HEK293T (cell line): ENCODE measurements around the gene SLC28A3.

Experiments used
- CTCF ChIA-PET: fragments of 350-600 bp; formaldehyde crosslinking; extraction: SDS; loops from one replicate; lab custom pipeline; 2021; ENCODE audit warnings: antibody characterized with exemption, inconsistent platforms; lab: Yijun Ruan, JAX
- POLR2A ChIA-PET: fragments of 350-600 bp; formaldehyde crosslinking; extraction: SDS; loops from one replicate; lab custom pipeline; 2020; ENCODE audit warnings: antibody characterized with exemption, inconsistent platforms; lab: Yijun Ruan, JAX
- DNase-seq: peaks from one replicate; pipeline ENCODE4 v3.0.0; 2012; ENCODE audit warnings: mixed read lengths; ENCODE audit errors: extremely low spot score
- ARNT ChIP-seq: fragments of 450-650 bp; IDR thresholded peaks from 2 replicates; pipeline ENCODE4 v1.6.1; 2017; ENCODE audit warnings: mild to moderate bottlenecking
- BHLHE40 ChIP-seq: fragments of 450-650 bp; IDR thresholded peaks from 2 replicates; pipeline ENCODE4 v1.6.1; 2016; ENCODE audit warnings: mild to moderate bottlenecking, moderate library complexity, borderline replicate concordance
- CTBP1 ChIP-seq: fragments of 450-650 bp; IDR thresholded peaks from 2 replicates; pipeline ENCODE4 v1.6.1; 2016; ENCODE audit warnings: borderline replicate concordance
- ELF4 ChIP-seq: fragments of 450-650 bp; IDR thresholded peaks from 2 replicates; pipeline ENCODE4 v1.6.1; 2017; ENCODE audit warnings: antibody characterized with exemption
- FOXA1 ChIP-seq: fragments of 450-650 bp; IDR thresholded peaks from 2 replicates; pipeline ENCODE4 v1.6.1; 2016; ENCODE audit warnings: mild to moderate bottlenecking
- FOXK2 ChIP-seq: fragments of 450-650 bp; IDR thresholded peaks from 2 replicates; pipeline ENCODE4 v1.6.1; 2016; ENCODE audit warnings: mild to moderate bottlenecking
- FOXM1 ChIP-seq: fragments of 450-650 bp; IDR thresholded peaks from 2 replicates; pipeline ENCODE4 v1.6.1; 2017; ENCODE audit warnings: mild to moderate bottlenecking, borderline replicate concordance
- HDGF ChIP-seq: fragments of 450-650 bp; IDR thresholded peaks from 2 replicates; pipeline ENCODE4 v1.6.1; 2017; ENCODE audit warnings: antibody characterized with exemption, borderline replicate concordance
- L3MBTL2 ChIP-seq: fragments of 450-650 bp; conservative IDR thresholded peaks from 2 replicates; pipeline ENCODE4 v1.6.1; 2016; ENCODE audit warnings: mild to moderate bottlenecking
- LEF1 ChIP-seq: fragments of 450-650 bp; IDR thresholded peaks from 2 replicates; pipeline ENCODE4 v1.6.1; 2017; ENCODE audit warnings: mild to moderate bottlenecking, borderline replicate concordance
- NFRKB ChIP-seq: fragments of 450-650 bp; IDR thresholded peaks from 2 replicates; pipeline ENCODE4 v1.6.1; 2016; ENCODE audit warnings: mild to moderate bottlenecking, moderate library complexity
- PKNOX1 ChIP-seq: fragments of 450-650 bp; IDR thresholded peaks from 2 replicates; pipeline ENCODE4 v1.6.1; 2016
- SP1 ChIP-seq: fragments of 450-650 bp; IDR thresholded peaks from 2 replicates; pipeline ENCODE4 v1.6.1; 2017
- SUZ12 ChIP-seq: fragments of 450-650 bp; IDR thresholded peaks from 2 replicates; pipeline ENCODE4 v1.6.1; 2016; ENCODE audit warnings: mild to moderate bottlenecking
- TARDBP ChIP-seq: fragments of 450-650 bp; IDR thresholded peaks from 2 replicates; pipeline ENCODE4 v1.6.1; 2016
- ZNF384 ChIP-seq: fragments of 450-650 bp; IDR thresholded peaks from 2 replicates; pipeline ENCODE4 v1.6.1; 2016

SLC28A3 gene

GRCh38 chr9:84349671-84350070 lies 9.1 kb upstream of the SLC28A3 start:
- POLR2A ChIA-PET, result no interaction called here
- TF ChIP-seq TARDBP, result no peak
- CTCF ChIA-PET, result no interaction called here
- DNase-seq, result no peak

GRCh38 chr9:84343111-84343521 lies 2.6 kb upstream of the SLC28A3 start:
- DNase-seq, result no peak
- CTCF ChIA-PET, result interaction anchor here (0.6 to 1.2 kb wide), 2 partner anchors 13 to 28 kb away, joined by 3 to 5 read pairs; no protein-coding TSS in a partner anchor
- POLR2A ChIA-PET, result no interaction called here
- TF ChIP-seq BHLHE40 (no peak), FOXM1 (no peak), SP1 (no peak), PKNOX1 (no peak)

- no peak for DNase-seq
- POLR2A ChIA-PET, result no interaction called here
- TF ChIP-seq HDGF (no peak), SP1 (no peak), ZNF384 (no peak), ELF4 (no peak), FOXM1 (no peak), PKNOX1 (no peak)
- CTCF ChIA-PET, result no interaction called here
Observed at GRCh38 chr9:84339962-84340361, 596 bp downstream of the SLC28A3 start.

GRCh38 chr9:84339503-84339902 lies 1.1 kb downstream of the SLC28A3 start:
- POLR2A ChIA-PET, result no interaction called here
- CTCF ChIA-PET, result no interaction called here
- TF ChIP-seq TARDBP (no peak), FOXA1 (no peak), LEF1 (no peak), BHLHE40 (no peak)
- DNase-seq, result no peak

GRCh38 chr9:84338792-84339191 lies 1.8 kb downstream of the SLC28A3 start:
- no peak for TF ChIP-seq BHLHE40
- no peak for TF ChIP-seq NFRKB
- TF ChIP-seq SUZ12, result no peak
- TF ChIP-seq TARDBP, result no peak
- no peak for TF ChIP-seq L3MBTL2
- no peak for TF ChIP-seq FOXK2
- no peak for TF ChIP-seq FOXM1
- no peak for TF ChIP-seq ZNF384
- ChIA-PET POLR2A (no interaction called here), CTCF (no interaction called here)
- DNase-seq, result no peak

- TF ChIP-seq CTBP1 (no peak), SUZ12 (no peak), FOXK2 (no peak), PKNOX1 (no peak), BHLHE40 (no peak), ELF4 (no peak)
- POLR2A ChIA-PET, result no interaction called here
- no peak for DNase-seq
- CTCF ChIA-PET, result no interaction called here
Observed at GRCh38 chr9:84337252-84337651, 3.3 kb downstream of the SLC28A3 start.

GRCh38 chr9:84331119-84331809 lies 9.3 kb downstream of the SLC28A3 start:
- POLR2A ChIA-PET, result no interaction called here
- DNase-seq, result no peak
- CTCF ChIA-PET, result no interaction called here
- TF ChIP-seq CTBP1 (no peak), FOXM1 (no peak), ZNF384 (no peak), TARDBP (no peak), NFRKB (no peak), HDGF (no peak), FOXA1 (no peak), FOXK2 (no peak), PKNOX1 (no peak), SP1 (no peak), ARNT (no peak), ELF4 (no peak), LEF1 (no peak), SUZ12 (no peak)
